Measurements from ENCODE around the gene AARS2. TPM values are rescaled to one million over a fixed set of nuclear protein-coding genes. Genes with fewer than 3 reads are reported as not detected.

Gene AARS2
- total and polyA plus RNA-seq, 7 donors, result 2.2 to 7.4 (median 4.4) TPM

DNA sequence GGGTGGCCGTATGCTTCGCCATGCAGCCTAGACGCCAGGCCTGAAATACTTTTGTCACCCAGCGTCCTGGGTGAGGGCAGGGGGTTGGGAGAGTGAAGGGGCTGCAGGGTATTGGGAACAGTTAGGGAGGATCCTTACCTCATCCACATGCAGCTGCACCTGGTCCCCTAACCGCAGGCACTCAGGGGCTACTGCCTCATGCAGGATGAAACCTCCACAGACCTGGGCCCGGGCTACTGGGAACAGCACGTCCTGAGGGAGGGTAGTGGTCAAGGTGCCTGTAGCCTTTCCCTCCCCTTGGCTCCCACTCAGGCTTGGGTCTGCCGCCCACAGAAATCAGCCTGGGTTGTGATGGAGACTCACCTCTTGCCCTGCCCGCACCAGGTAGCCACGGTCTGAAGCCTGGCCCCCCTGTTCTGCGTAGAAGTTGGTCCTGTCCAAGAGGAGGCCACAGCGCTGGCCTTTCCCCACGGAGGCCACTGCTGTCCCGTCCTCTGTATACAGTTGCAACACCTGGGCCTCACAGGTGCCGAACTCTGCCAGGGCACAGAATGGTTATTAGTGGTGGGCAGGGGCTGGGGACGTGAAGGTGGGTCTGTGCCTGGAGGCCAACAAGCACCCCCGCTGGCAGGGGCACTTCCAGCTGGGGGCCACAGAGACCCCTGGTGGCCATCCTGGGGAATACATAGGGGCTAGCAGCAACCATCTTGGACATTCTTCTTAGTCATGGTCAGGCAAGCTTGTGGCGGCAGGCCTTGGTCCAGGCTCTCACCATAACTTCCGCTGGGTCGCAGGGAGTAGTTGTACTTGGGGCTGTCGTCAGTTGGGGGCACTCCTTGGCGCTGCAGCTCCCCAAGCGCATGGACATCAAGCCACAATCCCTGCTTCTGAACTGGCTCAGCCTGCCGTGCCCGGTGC lies 8.6 kb downstream of the AARS2 start:
- Histone ChIP-seq H3K36me3 (ENCODE audit: insufficient read depth in 1 of 2, low read depth in 1 of 2) (peaks cover 4 to 94% of the 10 kb centered on the region in 2 donors), H3K4me3 (no peak overlapping the region), H3K4me1 (no peaks in the 10 kb centered on the region), H3K9me3 (no peaks in the 10 kb centered on the region), H3K27ac (no peak overlapping the region), H3K27me3 (ENCODE audit: insufficient read depth in 3 of 3, low read length in 2 of 3) (no peaks in the 10 kb centered on the region)
- WGBS, 3 donors, result 84 to 85% (median 84%) methylated on average over 25 of the region's 25 CpGs
- DNase-seq (peak; percentile 30 to 61), ATAC-seq (peak; percentile 48 to 77 (median 60))
- TF ChIP-seq, protein P1, sequence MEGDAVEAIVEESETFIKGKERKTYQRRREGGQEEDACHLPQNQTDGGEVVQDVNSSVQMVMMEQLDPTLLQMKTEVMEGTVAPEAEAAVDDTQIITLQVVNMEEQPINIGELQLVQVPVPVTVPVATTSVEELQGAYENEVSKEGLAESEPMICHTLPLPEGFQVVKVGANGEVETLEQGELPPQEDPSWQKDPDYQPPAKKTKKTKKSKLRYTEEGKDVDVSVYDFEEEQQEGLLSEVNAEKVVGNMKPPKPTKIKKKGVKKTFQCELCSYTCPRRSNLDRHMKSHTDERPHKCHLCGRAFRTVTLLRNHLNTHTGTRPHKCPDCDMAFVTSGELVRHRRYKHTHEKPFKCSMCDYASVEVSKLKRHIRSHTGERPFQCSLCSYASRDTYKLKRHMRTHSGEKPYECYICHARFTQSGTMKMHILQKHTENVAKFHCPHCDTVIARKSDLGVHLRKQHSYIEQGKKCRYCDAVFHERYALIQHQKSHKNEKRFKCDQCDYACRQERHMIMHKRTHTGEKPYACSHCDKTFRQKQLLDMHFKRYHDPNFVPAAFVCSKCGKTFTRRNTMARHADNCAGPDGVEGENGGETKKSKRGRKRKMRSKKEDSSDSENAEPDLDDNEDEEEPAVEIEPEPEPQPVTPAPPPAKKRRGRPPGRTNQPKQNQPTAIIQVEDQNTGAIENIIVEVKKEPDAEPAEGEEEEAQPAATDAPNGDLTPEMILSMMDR (IDR thresholded peaks at IDR 0.05), result peak; percentile 65
- intact Hi-C loops (cut with DNase I), result loop anchor here (5.0 kb wide), 1 partner anchor 37 kb away; the partner anchor contains the start of gene NFKBIE (in 2 of the 2)

DNA sequence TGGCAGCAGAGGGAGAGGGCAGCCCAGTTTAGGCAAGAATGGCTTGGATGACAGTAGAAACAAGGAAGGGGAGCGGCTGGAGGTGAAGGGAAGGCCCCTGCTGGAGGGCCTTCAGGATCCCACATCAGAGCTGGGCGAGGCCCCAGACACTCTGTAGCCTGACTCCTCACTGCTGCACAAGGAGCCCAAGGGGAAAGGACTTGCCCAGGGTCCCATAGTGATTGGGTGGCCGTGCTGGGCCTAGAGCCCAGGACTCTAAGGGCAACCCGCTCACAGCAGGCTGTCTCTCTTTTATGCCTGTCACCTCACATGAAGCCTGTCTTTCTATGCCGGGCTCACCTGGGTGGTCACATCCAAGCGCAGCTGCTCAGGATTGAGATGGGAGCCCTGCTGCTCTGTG lies 9.3 kb downstream of the AARS2 start:
- ATAC-seq (no peak), DNase-seq (no peak)
- Histone ChIP-seq H3K27ac (no peak overlapping the region), H3K4me3 (no peak overlapping the region), H3K9me3 (no peaks in the 10 kb centered on the region), H3K36me3 (ENCODE audit: insufficient read depth in 1 of 2, low read depth in 1 of 2) (peaks cover 4 to 87% of the 10 kb centered on the region in 2 donors), H3K4me1 (no peaks in the 10 kb centered on the region), H3K27me3 (ENCODE audit: insufficient read depth in 3 of 3, low read length in 2 of 3) (peaks cover 0 to 1% (median 0%) of the 10 kb centered on the region in 3 donors)
- TF ChIP-seq, protein P1 (IDR thresholded peaks at IDR 0.05), result no peak
- 95 to 99% (median 98%) methylated on average over 6 of the region's 6 CpGs for WGBS, 3 donors
- intact Hi-C loops (cut with DNase I), result no loop called here

DNA sequence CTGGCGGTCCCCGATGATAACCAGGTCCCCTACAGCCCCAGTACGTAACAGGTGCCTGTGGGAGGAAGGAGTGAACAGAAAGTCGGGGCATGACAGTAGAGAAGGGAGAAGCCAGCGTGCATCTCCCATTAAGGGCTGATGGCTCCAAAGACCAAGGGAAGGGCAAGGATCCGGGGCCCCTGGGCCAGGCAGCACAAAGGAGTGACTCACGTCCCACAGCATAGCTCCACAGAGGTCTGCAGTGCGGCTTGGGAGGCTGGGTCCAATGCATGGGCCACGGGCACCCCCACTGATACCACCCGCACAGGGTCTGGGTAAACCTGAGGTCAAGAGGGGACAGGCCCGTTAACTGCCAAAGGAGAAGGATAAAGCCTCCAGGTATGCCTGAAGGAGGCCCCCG lies 10.3 kb downstream of the AARS2 start:
- WGBS, 3 donors, result 90 to 96% (median 92%) methylated on average over 11 to 12 of the region's 12 CpGs
- peaks cover 4 to 77% of the 10 kb centered on the region in 2 donors for H3K36me3 ChIP-seq (ENCODE audit: insufficient read depth in 1 of 2, low read depth in 1 of 2)
- ATAC-seq (no peak), DNase-seq (no peak)
- peaks cover 0 to 3% (median 1%) of the 10 kb centered on the region in 3 donors for H3K27me3 ChIP-seq (ENCODE audit: insufficient read depth in 3 of 3, low read length in 2 of 3)
- no peak overlapping the region for H3K27ac ChIP-seq
- H3K9me3 ChIP-seq, result no peaks in the 10 kb centered on the region
- TF ChIP-seq, protein P1 (IDR thresholded peaks at IDR 0.05), result no peak
- H3K4me3 ChIP-seq, result no peak overlapping the region
- intact Hi-C loops (cut with DNase I), result no loop called here
- H3K4me1 ChIP-seq, result no peaks in the 10 kb centered on the region

DNA sequence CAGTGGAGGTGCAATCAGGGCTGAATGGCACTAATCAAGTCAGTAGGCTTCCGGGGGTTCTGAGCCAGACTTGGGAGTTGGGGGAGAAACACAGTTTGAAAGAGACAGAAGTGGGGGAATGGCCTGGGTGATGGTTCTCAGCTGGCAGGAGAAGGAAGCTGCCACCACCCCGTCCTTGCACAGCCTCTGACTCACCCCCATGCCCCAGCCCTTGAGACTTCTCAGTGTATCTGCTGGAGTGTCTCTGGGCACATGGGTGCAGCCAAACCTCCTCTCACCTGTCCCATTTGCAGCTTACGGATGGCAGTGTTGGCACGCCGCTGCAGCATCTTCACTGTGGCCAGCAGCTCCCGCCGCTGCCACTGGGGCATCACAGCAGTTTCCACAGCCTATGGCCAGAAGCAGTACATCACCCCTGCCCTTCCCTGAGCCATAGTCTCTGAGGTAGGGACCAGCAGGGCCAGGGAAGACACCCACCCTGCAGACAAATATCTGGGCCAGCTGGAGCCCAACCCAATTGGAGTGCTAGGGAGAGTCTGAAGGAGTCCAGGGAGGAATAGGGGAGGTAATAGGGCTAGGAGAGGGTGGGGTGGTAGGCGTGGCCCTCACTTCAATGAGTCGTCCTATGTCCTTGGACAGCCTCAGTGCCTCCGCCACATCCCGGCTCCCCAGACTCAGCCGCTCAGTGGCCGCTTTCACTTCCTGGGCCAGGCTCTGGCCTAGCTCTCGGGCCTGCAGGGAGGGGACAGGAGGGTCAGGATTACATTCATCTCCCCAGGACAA lies 11.2 kb downstream of the AARS2 start:
- WGBS, 3 donors, result 91 to 96% (median 93%) methylated on average over 14 of the region's 14 CpGs

More for the DNA sequence above, 11.2 kb downstream of the AARS2 start:
- no peak for DNase-seq
- ATAC-seq, result no peak
- Histone ChIP-seq H3K4me1 (peaks cover 8% of the 10 kb centered on the region), H3K27ac (no peak overlapping the region), H3K27me3 (ENCODE audit: insufficient read depth in 3 of 3, low read length in 2 of 3) (peaks cover 0 to 12% (median 7%) of the 10 kb centered on the region in 3 donors), H3K4me3 (no peak overlapping the region), H3K36me3 (ENCODE audit: insufficient read depth in 1 of 2, low read depth in 1 of 2) (peaks cover 4 to 68% of the 10 kb centered on the region in 2 donors), H3K9me3 (no peaks in the 10 kb centered on the region)
- intact Hi-C loops (cut with DNase I), result no loop called here
- TF ChIP-seq, protein P1 (IDR thresholded peaks at IDR 0.05), result no peak
